ENCODE results near the gene CHIA. TPM values are rescaled to one million over a fixed set of nuclear protein-coding genes. Genes with fewer than 3 reads are reported as not detected.
A peak's percentile ranks its signal among the peaks of the same experiment; 100 is the strongest.

The CHIA gene
- total and polyA plus RNA-seq, 2 experiments from 2014 or later: not detected

- Histone ChIP-seq H3K4me1 (ENCODE audit: insufficient read depth) (no peaks in the 10 kb centered on the region), H3K79me2 (no peaks in the 10 kb centered on the region), H3K4me3 (no peak overlapping the region), H3K27me3 (no peaks in the 10 kb centered on the region), H3K27ac (no peak overlapping the region), H3K4me2 (no peak overlapping the region), H3K9me2 (replicated peaks; ENCODE audit: insufficient read depth) (no peaks in the 10 kb centered on the region), H3K9me3 (ENCODE audit: low read depth) (no peaks in the 10 kb centered on the region), H4K20me1 (ENCODE audit: insufficient read depth, poor library complexity, severe bottlenecking) (no peaks in the 10 kb centered on the region), H3K36me3 (replicated peaks; ENCODE audit: insufficient read depth, low read depth) (no peaks in the 10 kb centered on the region), H2AFZ (no peak overlapping the region)
- 82% methylated on average over 16 of the region's 16 CpGs for WGBS (ENCODE audit: low lambda C conversion rate, missing lambda C conversion rate)
- DNase-seq (ENCODE audit: low spot score): no peak
- no peak for TF ChIP-seq EZH2phosphoT487 (IDR thresholded peaks at IDR 0.05; ENCODE audit: low read depth, severe bottlenecking, unreplicated experiment)
- TF ChIP-seq EZH2 (IDR thresholded peaks at IDR 0.05; ENCODE audit: borderline replicate concordance): no peak
- no peak for TF ChIP-seq CTCF (IDR thresholded peaks at IDR 0.05; ENCODE audit: poor library complexity)
These were observed 19.2 kb upstream of the CHIA start for GRCh38 chr1:111271464-111271801.

GRCh38 chr1:111272081-111272480 lies 18.6 kb upstream of the CHIA start:
- H3K27me3 ChIP-seq: no peaks in the 10 kb centered on the region
- WGBS (ENCODE audit: low lambda C conversion rate, missing lambda C conversion rate): 70% methylated on average over 3 of the region's 3 CpGs
- no peak overlapping the region for H3K4me3 ChIP-seq
- H3K27ac ChIP-seq: no peak overlapping the region
- no peaks in the 10 kb centered on the region for H3K36me3 ChIP-seq (replicated peaks; ENCODE audit: insufficient read depth, low read depth)
- no peaks in the 10 kb centered on the region for H4K20me1 ChIP-seq (ENCODE audit: insufficient read depth, poor library complexity, severe bottlenecking)
- DNase-seq (ENCODE audit: low spot score): no peak
- H3K4me1 ChIP-seq (ENCODE audit: insufficient read depth): no peaks in the 10 kb centered on the region
- H2AFZ ChIP-seq: no peak overlapping the region
- no peaks in the 10 kb centered on the region for H3K79me2 ChIP-seq
- H3K9me2 ChIP-seq (replicated peaks; ENCODE audit: insufficient read depth): no peaks in the 10 kb centered on the region
- no peak overlapping the region for H3K4me2 ChIP-seq
- TF ChIP-seq CTCF (IDR thresholded peaks at IDR 0.05; ENCODE audit: poor library complexity): no peak
- no peak for TF ChIP-seq EZH2 (IDR thresholded peaks at IDR 0.05; ENCODE audit: borderline replicate concordance)
- H3K9me3 ChIP-seq (ENCODE audit: low read depth): no peaks in the 10 kb centered on the region

DNA sequence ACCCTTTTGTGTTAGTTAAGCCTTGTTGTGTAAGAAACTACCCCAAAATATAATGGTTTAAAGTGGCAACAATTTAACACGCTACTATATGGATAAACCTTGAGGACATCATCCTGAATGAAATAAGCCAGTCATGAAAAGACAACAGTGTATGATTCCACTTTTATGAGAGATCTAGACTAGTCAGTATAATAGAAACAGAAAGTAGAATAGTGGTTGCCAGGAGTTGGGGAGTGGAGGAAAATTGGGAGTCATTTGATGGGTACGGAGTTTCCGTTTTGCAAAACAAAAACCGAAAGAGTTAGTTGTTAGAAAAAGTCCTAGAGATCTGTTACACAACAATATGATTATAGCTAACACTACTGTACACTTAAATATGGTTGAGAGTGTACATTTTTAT lies 16.0 kb upstream of the CHIA start:
- H3K9me3 ChIP-seq (ENCODE audit: low read depth): no peaks in the 10 kb centered on the region
- H3K4me2 ChIP-seq: no peak overlapping the region
- 93% methylated on average over 4 of the region's 4 CpGs for WGBS (ENCODE audit: low lambda C conversion rate, missing lambda C conversion rate)
- no peaks in the 10 kb centered on the region for H3K27me3 ChIP-seq
- no peak for TF ChIP-seq CTCF (IDR thresholded peaks at IDR 0.05; ENCODE audit: poor library complexity)
- TF ChIP-seq EZH2phosphoT487 (IDR thresholded peaks at IDR 0.05; ENCODE audit: low read depth, severe bottlenecking, unreplicated experiment): no peak
- no peak for TF ChIP-seq EZH2 (IDR thresholded peaks at IDR 0.05; ENCODE audit: borderline replicate concordance)
- H4K20me1 ChIP-seq (ENCODE audit: insufficient read depth, poor library complexity, severe bottlenecking): no peaks in the 10 kb centered on the region
- no peak overlapping the region for H3K27ac ChIP-seq
- no peak overlapping the region for H2AFZ ChIP-seq
- H3K79me2 ChIP-seq: no peaks in the 10 kb centered on the region
- no peaks in the 10 kb centered on the region for H3K4me1 ChIP-seq (ENCODE audit: insufficient read depth)
- H3K36me3 ChIP-seq (replicated peaks; ENCODE audit: insufficient read depth, low read depth): no peaks in the 10 kb centered on the region
- no peak for DNase-seq (ENCODE audit: low spot score)
- H3K9me2 ChIP-seq (replicated peaks; ENCODE audit: insufficient read depth): no peaks in the 10 kb centered on the region
- H3K4me3 ChIP-seq: no peak overlapping the region

DNA sequence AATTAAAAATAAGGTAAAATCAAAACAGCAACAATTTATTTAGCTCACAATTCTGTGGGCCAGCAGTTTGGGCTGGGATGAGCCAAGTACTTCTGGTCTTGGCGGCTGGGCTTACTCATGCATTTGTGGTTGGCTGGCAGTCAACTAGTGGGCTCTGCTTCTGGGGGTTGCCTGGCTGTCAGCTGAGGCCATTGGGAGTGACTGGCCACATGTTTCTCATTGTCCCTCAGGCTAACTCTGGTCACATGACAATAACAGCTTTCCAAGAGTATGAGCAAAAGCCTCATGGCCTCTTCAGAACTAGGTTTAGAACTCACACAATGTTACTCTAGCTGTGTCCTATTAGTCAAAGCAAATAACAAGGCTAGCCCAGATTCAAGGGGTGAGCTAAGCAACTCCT lies 15.6 kb upstream of the CHIA start:
- TF ChIP-seq CTCF (IDR thresholded peaks at IDR 0.05; ENCODE audit: poor library complexity): no peak
- no peak for TF ChIP-seq EZH2phosphoT487 (IDR thresholded peaks at IDR 0.05; ENCODE audit: low read depth, severe bottlenecking, unreplicated experiment)
- no peak for TF ChIP-seq EZH2 (IDR thresholded peaks at IDR 0.05; ENCODE audit: borderline replicate concordance)
- no peaks in the 10 kb centered on the region for H3K9me3 ChIP-seq (ENCODE audit: low read depth)

More for the DNA sequence above, 15.6 kb upstream of the CHIA start:
- Histone ChIP-seq H2AFZ (no peak overlapping the region), H3K4me2 (no peak overlapping the region), H3K27ac (no peak overlapping the region), H3K27me3 (no peaks in the 10 kb centered on the region), H3K4me1 (ENCODE audit: insufficient read depth) (no peaks in the 10 kb centered on the region), H4K20me1 (ENCODE audit: insufficient read depth, poor library complexity, severe bottlenecking) (no peaks in the 10 kb centered on the region), H3K79me2 (no peaks in the 10 kb centered on the region), H3K4me3 (no peak overlapping the region), H3K9me2 (replicated peaks; ENCODE audit: insufficient read depth) (no peaks in the 10 kb centered on the region), H3K36me3 (replicated peaks; ENCODE audit: insufficient read depth, low read depth) (no peaks in the 10 kb centered on the region)
- DNase-seq (ENCODE audit: low spot score): peak; percentile 10
- WGBS (ENCODE audit: low lambda C conversion rate, missing lambda C conversion rate): 84% methylated on average over 1 of the region's 1 CpG

Measured in hepatocyte (in vitro differentiated cells).